ENCODE results near the gene PAM. TPM values are rescaled to one million over a fixed set of nuclear protein-coding genes. Genes with fewer than 3 reads are reported as not detected.

Gene PAM
- total RNA-seq, 4 donors from 2014 or later = 132 to 224 (median 184) TPM

DNA sequence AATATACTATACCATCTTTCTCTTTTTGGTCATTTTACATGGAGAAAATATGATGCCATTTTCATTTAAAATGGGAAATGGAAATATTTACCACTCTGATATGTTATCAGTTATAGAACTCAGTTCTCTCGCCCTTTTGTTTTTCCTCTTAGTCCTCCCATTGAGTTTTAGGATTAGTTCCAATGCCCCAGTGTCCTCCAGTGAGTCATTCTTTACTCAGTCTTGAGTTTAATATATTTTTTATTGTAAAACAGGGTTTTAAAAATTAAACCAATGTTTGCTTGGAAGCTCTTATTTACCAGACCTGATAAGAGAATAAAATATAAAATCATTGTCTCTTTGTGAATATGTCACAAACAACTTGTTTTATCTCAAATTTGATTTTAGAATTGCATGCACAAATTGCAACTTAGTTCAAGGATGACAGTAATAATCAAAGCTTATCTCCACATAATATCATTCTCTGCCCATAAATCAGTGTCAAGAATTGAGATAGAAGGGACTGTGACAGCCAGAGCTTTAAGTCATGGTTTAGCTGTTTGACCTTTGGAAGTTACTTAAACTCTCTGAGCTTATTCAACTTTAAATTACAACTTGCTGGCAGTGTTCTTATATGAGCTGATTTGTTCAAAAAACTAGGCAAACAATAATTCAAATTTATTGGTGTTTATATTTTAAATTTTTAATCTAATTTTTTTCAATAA lies 166.4 kb downstream of the PAM start:
- 78 to 84% methylated on average over 1 of the region's 1 CpG for WGBS, 2 donors
- TF ChIP-seq, protein P1, sequence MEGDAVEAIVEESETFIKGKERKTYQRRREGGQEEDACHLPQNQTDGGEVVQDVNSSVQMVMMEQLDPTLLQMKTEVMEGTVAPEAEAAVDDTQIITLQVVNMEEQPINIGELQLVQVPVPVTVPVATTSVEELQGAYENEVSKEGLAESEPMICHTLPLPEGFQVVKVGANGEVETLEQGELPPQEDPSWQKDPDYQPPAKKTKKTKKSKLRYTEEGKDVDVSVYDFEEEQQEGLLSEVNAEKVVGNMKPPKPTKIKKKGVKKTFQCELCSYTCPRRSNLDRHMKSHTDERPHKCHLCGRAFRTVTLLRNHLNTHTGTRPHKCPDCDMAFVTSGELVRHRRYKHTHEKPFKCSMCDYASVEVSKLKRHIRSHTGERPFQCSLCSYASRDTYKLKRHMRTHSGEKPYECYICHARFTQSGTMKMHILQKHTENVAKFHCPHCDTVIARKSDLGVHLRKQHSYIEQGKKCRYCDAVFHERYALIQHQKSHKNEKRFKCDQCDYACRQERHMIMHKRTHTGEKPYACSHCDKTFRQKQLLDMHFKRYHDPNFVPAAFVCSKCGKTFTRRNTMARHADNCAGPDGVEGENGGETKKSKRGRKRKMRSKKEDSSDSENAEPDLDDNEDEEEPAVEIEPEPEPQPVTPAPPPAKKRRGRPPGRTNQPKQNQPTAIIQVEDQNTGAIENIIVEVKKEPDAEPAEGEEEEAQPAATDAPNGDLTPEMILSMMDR (IDR thresholded peaks at IDR 0.05) = no peak
- TF ChIP-seq EP300 (IDR thresholded peaks at IDR 0.05) (no peak), POLR2A (IDR thresholded peaks at IDR 0.05) (no peak)
- DNase-seq (ENCODE audit: low spot score in 2 of 2) = no peak
- no peaks in the 10 kb centered on the region for H3K9me3 ChIP-seq
- H3K27ac ChIP-seq = no peak overlapping the region
- no peaks in the 10 kb centered on the region for H3K4me1 ChIP-seq
- peaks cover 0 to 10% (median 0%) of the 10 kb centered on the region in 3 donors for H3K36me3 ChIP-seq
- no peak overlapping the region for H3K4me3 ChIP-seq
- H3K27me3 ChIP-seq = no peaks in the 10 kb centered on the region

DNA sequence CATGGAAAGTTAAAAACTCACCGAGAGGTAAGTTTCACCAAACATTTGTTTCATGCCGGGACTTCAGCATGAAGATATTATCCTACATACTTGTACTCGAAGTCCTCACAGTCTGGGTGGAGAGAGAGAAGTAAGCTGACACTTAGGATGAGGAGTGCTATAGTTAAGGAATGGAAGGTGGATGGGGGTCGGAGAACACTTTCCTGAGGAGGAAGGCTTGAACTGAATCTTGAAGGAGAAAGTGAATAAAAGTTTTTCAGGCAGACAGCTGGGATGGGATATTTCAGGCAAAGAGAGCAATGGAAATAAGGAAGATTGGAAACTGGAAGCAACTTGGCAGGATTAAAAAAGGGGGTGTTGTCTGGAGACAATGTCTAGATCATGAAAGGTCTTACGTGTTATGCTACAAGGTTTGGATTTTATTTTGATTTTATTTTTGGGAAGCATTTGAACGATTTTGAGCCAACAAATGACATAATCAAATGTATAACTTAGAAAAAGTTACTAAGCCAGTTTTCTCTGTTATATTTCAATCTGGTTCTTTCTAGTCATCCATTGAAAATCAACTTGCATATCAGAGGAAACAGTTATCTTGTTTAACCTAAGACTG lies 167.1 kb downstream of the PAM start:
- Histone ChIP-seq H3K27me3 (no peaks in the 10 kb centered on the region), H3K27ac (no peak overlapping the region), H3K4me1 (no peaks in the 10 kb centered on the region), H3K36me3 (peaks cover 0 to 17% (median 0%) of the 10 kb centered on the region in 3 donors), H3K9me3 (no peaks in the 10 kb centered on the region), H3K4me3 (no peak overlapping the region)
- WGBS, 2 donors = 77 to 79% methylated on average over 6 of the region's 6 CpGs
- no peak for DNase-seq (ENCODE audit: low spot score in 2 of 2)
- TF ChIP-seq POLR2A (IDR thresholded peaks at IDR 0.05) (no peak), EP300 (IDR thresholded peaks at IDR 0.05) (no peak)
- TF ChIP-seq, protein P1 (IDR thresholded peaks at IDR 0.05) = no peak

DNA sequence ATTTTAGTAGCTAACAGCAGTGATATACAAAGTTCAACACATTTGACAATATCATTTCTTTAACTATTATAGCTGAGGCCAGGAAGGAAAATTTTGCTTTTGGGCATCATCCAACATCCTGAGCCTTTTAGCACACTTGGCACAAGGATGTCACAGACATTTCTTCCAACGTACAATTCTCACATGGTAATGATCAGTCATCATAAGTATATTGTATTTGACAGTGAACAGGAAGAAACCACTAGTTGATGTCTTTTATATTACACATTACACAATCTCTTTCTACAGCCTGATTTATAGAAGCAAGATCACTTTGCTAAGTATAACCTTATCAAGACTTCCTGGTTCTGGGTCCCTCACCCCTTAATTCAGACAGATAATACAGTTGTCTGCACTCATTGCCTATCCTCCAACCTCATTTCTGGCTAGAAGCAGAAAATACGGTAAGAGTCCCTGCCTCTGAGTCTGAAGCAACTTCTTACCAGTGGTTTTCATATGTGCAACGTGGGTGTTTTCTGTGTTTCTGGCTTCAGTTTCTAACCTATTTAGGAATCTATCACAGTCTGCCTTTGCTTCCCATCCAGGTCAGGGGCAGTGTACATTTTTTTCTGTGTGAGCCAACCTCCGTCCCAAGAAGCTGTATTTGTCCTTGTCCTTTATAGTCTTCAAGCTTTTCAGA lies 167.8 kb downstream of the PAM start:
- no peaks in the 10 kb centered on the region for H3K4me1 ChIP-seq
- H3K27ac ChIP-seq = no peak overlapping the region
- 62 to 78% methylated on average over 4 of the region's 4 CpGs for WGBS, 2 donors

GRCh38 chr5:102924963-102925362 lies 169.9 kb downstream of the PAM start:
- 75 to 89% methylated on average over 2 of the region's 2 CpGs for WGBS, 2 donors
- Histone ChIP-seq H3K4me1 (no peaks in the 10 kb centered on the region), H3K27ac (no peak overlapping the region), H3K36me3 (peaks cover 0 to 19% (median 0%) of the 10 kb centered on the region in 3 donors), H3K9me3 (no peaks in the 10 kb centered on the region), H3K27me3 (no peaks in the 10 kb centered on the region), H3K4me3 (no peak overlapping the region)
- TF ChIP-seq EP300 (IDR thresholded peaks at IDR 0.05) (no peak), POLR2A (IDR thresholded peaks at IDR 0.05) (no peak)
- TF ChIP-seq, protein P1 (IDR thresholded peaks at IDR 0.05) = no peak
- DNase-seq (ENCODE audit: low spot score in 2 of 2) = no peak

More for the DNA sequence above, 167.8 kb downstream of the PAM start:
- Histone ChIP-seq H3K4me3 (no peak overlapping the region), H3K36me3 (peaks cover 0 to 19% (median 0%) of the 10 kb centered on the region in 3 donors), H3K9me3 (no peaks in the 10 kb centered on the region), H3K27me3 (no peaks in the 10 kb centered on the region)
- TF ChIP-seq POLR2A (IDR thresholded peaks at IDR 0.05) (no peak), EP300 (IDR thresholded peaks at IDR 0.05) (no peak)
- TF ChIP-seq, protein P1 (IDR thresholded peaks at IDR 0.05) = no peak
- DNase-seq (ENCODE audit: low spot score in 2 of 2) = no peak

- Histone ChIP-seq H3K27me3 (no peaks in the 10 kb centered on the region), H3K9me3 (no peaks in the 10 kb centered on the region), H3K4me1 (peaks cover 0 to 5% (median 0%) of the 10 kb centered on the region in 4 donors), H3K36me3 (peaks cover 0 to 19% (median 0%) of the 10 kb centered on the region in 3 donors), H3K27ac (no peak overlapping the region), H3K4me3 (no peak overlapping the region)
- DNase-seq (ENCODE audit: low spot score in 2 of 2) = no peak
- no peak for TF ChIP-seq EP300 (IDR thresholded peaks at IDR 0.05)
- no peak for TF ChIP-seq POLR2A (IDR thresholded peaks at IDR 0.05)
- TF ChIP-seq, protein P1 (IDR thresholded peaks at IDR 0.05) = no peak
- 91 to 95% methylated on average over 6 of the region's 6 CpGs for WGBS, 2 donors
Measured at GRCh38 chr5:102927007-102927406, 171.9 kb downstream of the PAM start.
